Effector memory CD4-positive, alpha-beta T cell (primary cell): ENCODE measurements around the gene SLC30A3.

Experiments
- DNase-seq, 3 donors: peaks; one replicate each; pipeline ENCODE4 v3.0.0-alpha.2; 2020
- H3K27ac ChIP-seq: 2 replicates; pipeline ENCODE4 v1.7.0; 2013; ENCODE audit warnings: mild to moderate bottlenecking, low read length, moderate library complexity; ENCODE audit not compliant: insufficient read depth, poor library complexity, severe bottlenecking
- H3K27me3 ChIP-seq: replicated peaks from 2 replicates; pipeline ENCODE4 v1.7.0; 2013; ENCODE audit warnings: mild to moderate bottlenecking, low read length; ENCODE audit not compliant: insufficient read depth, control insufficient read depth, poor library complexity, severe bottlenecking
- H3K36me3 ChIP-seq: 2 replicates; pipeline ENCODE4 v1.7.0; 2013; ENCODE audit warnings: mild to moderate bottlenecking, low read length, moderate library complexity; ENCODE audit not compliant: control insufficient read depth, insufficient read depth
- H3K4me1 ChIP-seq: 2 replicates; pipeline ENCODE4 v1.7.0; 2013; ENCODE audit warnings: low read length, mild to moderate bottlenecking; ENCODE audit not compliant: control insufficient read depth, insufficient read depth, poor library complexity, severe bottlenecking
- H3K4me3 ChIP-seq: 2 replicates; pipeline ENCODE4 v1.7.0; 2013; ENCODE audit warnings: low read length, low read depth, mild to moderate bottlenecking; ENCODE audit not compliant: insufficient read depth, poor library complexity, severe bottlenecking
- H3K9me3 ChIP-seq: 2 replicates; pipeline ENCODE4 v1.7.0; 2013; ENCODE audit warnings: mild to moderate bottlenecking, low read length, moderate library complexity; ENCODE audit not compliant: control insufficient read depth

Gene SLC30A3

GRCh38 chr2:27237341-27237945, 25.4 kb downstream of the SLC30A3 start:
- Histone ChIP-seq H3K4me3 (no peak overlapping the region), H3K27me3 (no peaks in the 10 kb centered on the region), H3K36me3 (peaks cover 88% of the 10 kb centered on the region), H3K4me1 (no peaks in the 10 kb centered on the region), H3K27ac (no peak overlapping the region), H3K9me3 (no peaks in the 10 kb centered on the region)
- no peak for DNase-seq

GRCh38 chr2:27236626-27237025, 26.2 kb downstream of the SLC30A3 start:
- no peaks in the 10 kb centered on the region for H3K9me3 ChIP-seq
- DNase-seq, result no peak
- H3K27me3 ChIP-seq, result no peaks in the 10 kb centered on the region
- peaks cover 91% of the 10 kb centered on the region for H3K36me3 ChIP-seq
- H3K4me1 ChIP-seq, result no peaks in the 10 kb centered on the region
- no peak overlapping the region for H3K4me3 ChIP-seq
- H3K27ac ChIP-seq, result no peak overlapping the region

- DNase-seq, result no peak
- H3K9me3 ChIP-seq, result no peaks in the 10 kb centered on the region
- no peak overlapping the region for H3K27ac ChIP-seq
- no peaks in the 10 kb centered on the region for H3K27me3 ChIP-seq
- peaks cover 91% of the 10 kb centered on the region for H3K36me3 ChIP-seq
- no peaks in the 10 kb centered on the region for H3K4me1 ChIP-seq
- no peak overlapping the region for H3K4me3 ChIP-seq
Measured at GRCh38 chr2:27236136-27236535, 26.7 kb downstream of the SLC30A3 start.

GRCh38 chr2:27233341-27233740, 29.5 kb downstream of the SLC30A3 start:
- no peak overlapping the region for H3K4me3 ChIP-seq
- H3K36me3 ChIP-seq, result peaks cover 67% of the 10 kb centered on the region
- no peak overlapping the region for H3K27ac ChIP-seq
- H3K4me1 ChIP-seq, result no peaks in the 10 kb centered on the region
- no peaks in the 10 kb centered on the region for H3K9me3 ChIP-seq
- H3K27me3 ChIP-seq, result no peaks in the 10 kb centered on the region
- no peak for DNase-seq

GRCh38 chr2:27231921-27232320, 30.9 kb downstream of the SLC30A3 start:
- H3K36me3 ChIP-seq, result peaks cover 56% of the 10 kb centered on the region
- no peaks in the 10 kb centered on the region for H3K4me1 ChIP-seq
- no peak for DNase-seq
- H3K4me3 ChIP-seq, result no peak overlapping the region
- no peaks in the 10 kb centered on the region for H3K9me3 ChIP-seq
- H3K27me3 ChIP-seq, result no peaks in the 10 kb centered on the region
- no peak overlapping the region for H3K27ac ChIP-seq

- H3K4me1 ChIP-seq, result no peaks in the 10 kb centered on the region
- no peak for DNase-seq
- peaks cover 56% of the 10 kb centered on the region for H3K36me3 ChIP-seq
- no peak overlapping the region for H3K4me3 ChIP-seq
- H3K27me3 ChIP-seq, result no peaks in the 10 kb centered on the region
- H3K27ac ChIP-seq, result no peak overlapping the region
- H3K9me3 ChIP-seq, result no peaks in the 10 kb centered on the region
Measured at GRCh38 chr2:27227501-27227900, 35.3 kb downstream of the SLC30A3 start.

GRCh38 chr2:27225526-27225925, 37.3 kb downstream of the SLC30A3 start:
- no peak for DNase-seq
- H3K4me3 ChIP-seq, result no peak overlapping the region
- peaks cover 45% of the 10 kb centered on the region for H3K36me3 ChIP-seq
- no peaks in the 10 kb centered on the region for H3K4me1 ChIP-seq
- H3K9me3 ChIP-seq, result no peaks in the 10 kb centered on the region
- no peaks in the 10 kb centered on the region for H3K27me3 ChIP-seq
- H3K27ac ChIP-seq, result no peak overlapping the region

- no peaks in the 10 kb centered on the region for H3K9me3 ChIP-seq
- no peak for DNase-seq
- no peak overlapping the region for H3K4me3 ChIP-seq
- H3K27ac ChIP-seq, result no peak overlapping the region
- H3K4me1 ChIP-seq, result no peaks in the 10 kb centered on the region
- peaks cover 45% of the 10 kb centered on the region for H3K36me3 ChIP-seq
- H3K27me3 ChIP-seq, result no peaks in the 10 kb centered on the region
Measured at GRCh38 chr2:27223416-27223815, 39.4 kb downstream of the SLC30A3 start.

- no peak for DNase-seq
- Histone ChIP-seq H3K36me3 (peaks cover 45% of the 10 kb centered on the region), H3K4me1 (peaks cover 8% of the 10 kb centered on the region), H3K9me3 (no peaks in the 10 kb centered on the region), H3K27me3 (no peaks in the 10 kb centered on the region), H3K27ac (no peak overlapping the region), H3K4me3 (no peak overlapping the region)
Measured at GRCh38 chr2:27222407-27222806, 40.4 kb downstream of the SLC30A3 start.

GRCh38 chr2:27221166-27221565, 41.7 kb downstream of the SLC30A3 start:
- H3K4me3 ChIP-seq, result no peak overlapping the region
- no peak for DNase-seq
- H3K9me3 ChIP-seq, result no peaks in the 10 kb centered on the region
- H3K4me1 ChIP-seq, result peaks cover 8% of the 10 kb centered on the region
- H3K36me3 ChIP-seq, result peaks cover 37% of the 10 kb centered on the region
- H3K27ac ChIP-seq, result no peak overlapping the region
- no peaks in the 10 kb centered on the region for H3K27me3 ChIP-seq
